Activated CD8-positive, alpha-beta T cell treated with anti-CD3 and anti-CD28 coated beads, Interleukin-2, amount 10 ng/mL, durations not matched to agents 7 days and 5 days (primary cell): ENCODE data around the gene PPP2R5B. TPM values are rescaled to one million over a fixed set of nuclear protein-coding genes. Genes with fewer than 3 reads are reported as not detected.

ENCODE experiments used
- ATAC-seq: fragments of 150-1000 bp; cut with Tn5 transposase; one replicate; pipeline ENCODE4 v1.10.0; 2021; ENCODE audit warnings: moderate library complexity
- CTCF ChIA-PET: fragments of 350-600 bp; sonication (Branson Sonifier 250); formaldehyde crosslinking; loops from one replicate; lab custom pipeline; 2021; ENCODE audit warnings: antibody characterized with exemption; lab: Charles Lee
- POLR2A ChIA-PET: fragments of 350-600 bp; sonication (Branson Sonifier 250); formaldehyde crosslinking; loops from one replicate; lab custom pipeline; 2021; ENCODE audit warnings: antibody characterized with exemption; lab: Charles Lee
- DNase-seq: peaks from one replicate; pipeline ENCODE4 v3.0.0-alpha.2; 2020
- H3K27ac Mint-ChIP-seq: one replicate; pipeline ENCODE4 v1.8.0; 2021; ENCODE audit warnings: mild to moderate bottlenecking, mixed read lengths
- H3K27me3 Mint-ChIP-seq: one replicate; pipeline ENCODE4 v1.8.0; 2021; ENCODE audit warnings: low read depth, mixed read lengths
- H3K36me3 Mint-ChIP-seq: one replicate; pipeline ENCODE4 v1.8.0; 2021; ENCODE audit warnings: low read depth, mixed read lengths
- H3K4me1 Mint-ChIP-seq: one replicate; pipeline ENCODE4 v1.8.0; 2021; ENCODE audit warnings: low read depth, mixed read lengths
- H3K4me3 Mint-ChIP-seq: one replicate; pipeline ENCODE4 v1.8.0; 2021; ENCODE audit warnings: mild to moderate bottlenecking, mixed read lengths
- H3K9me3 Mint-ChIP-seq: one replicate; pipeline ENCODE4 v1.8.0; 2022; ENCODE audit warnings: mixed read lengths; ENCODE audit not compliant: insufficient read depth
- total RNA-seq, 2 experiments: library from RNA; stranded (reverse); gene quantifications; one replicate each; pipeline ENCODE4 v1.2.3, GENCODE V29; 2021

PPP2R5B gene
- total RNA-seq, 2 experiments from 2014 or later: 13.7 to 14.0 TPM

DNA sequence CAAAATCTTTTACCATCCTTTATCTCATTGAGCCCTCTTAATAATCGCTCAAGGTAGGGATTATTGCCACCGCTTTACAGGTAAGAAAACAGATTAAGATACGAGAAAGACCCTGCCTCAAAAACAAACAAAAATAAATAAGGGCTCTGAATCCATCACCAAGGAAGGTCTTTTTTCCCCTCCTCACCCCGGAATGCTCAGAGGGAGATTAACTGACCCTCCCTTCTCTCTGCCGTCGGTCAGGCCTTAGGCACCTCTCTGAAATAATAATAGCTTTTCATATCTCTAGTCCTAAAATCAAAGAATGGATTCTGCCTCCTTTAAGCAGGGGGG is 6.9 kb upstream of the PPP2R5B start:
- ChIA-PET CTCF (interaction anchor here (0.7 to 2.2 kb wide), 9 partner anchors 9 to 193 kb away, joined by 3 to 9 read pairs (median 4); partner anchors contain the start of genes BATF2 and CDC42BPG), POLR2A (interaction anchor here (0.6 to 1.0 kb wide), 2 partner anchors 9 to 204 kb away, joined by 3 read pairs; partner anchors contain the start of genes FAU and MRPL49)
- H3K9me3 Mint-ChIP-seq: no peaks in the 10 kb centered on the region
- peaks cover 4% of the 10 kb centered on the region for H3K36me3 Mint-ChIP-seq
- peaks cover 28% of the 10 kb centered on the region for H3K4me1 Mint-ChIP-seq
- peak overlapping the region; percentile 97 for H3K27ac Mint-ChIP-seq
- no peak for DNase-seq
- no peaks in the 10 kb centered on the region for H3K27me3 Mint-ChIP-seq
- peak overlapping the region; percentile 89 for H3K4me3 Mint-ChIP-seq
- ATAC-seq: no peak

DNA sequence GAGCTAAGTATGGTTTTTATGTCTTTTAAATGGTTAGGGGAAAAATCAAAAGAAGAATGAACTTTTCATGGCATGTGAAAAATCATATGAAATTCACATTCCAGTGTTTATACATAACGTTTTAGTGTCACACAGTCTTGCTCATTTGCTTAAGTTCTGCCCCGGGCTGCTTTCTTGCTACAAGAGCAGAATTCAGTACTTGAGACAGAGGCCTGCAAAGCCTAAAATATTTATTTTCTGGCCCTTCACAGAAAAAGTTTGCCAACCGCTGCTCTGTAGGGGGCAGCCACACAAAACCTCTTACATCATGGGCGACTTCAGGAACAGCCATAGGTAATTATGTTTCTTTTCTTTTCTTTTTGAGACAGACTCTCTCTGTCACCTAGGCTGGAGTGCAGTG is 6.5 kb upstream of the PPP2R5B start:
- H3K27me3 Mint-ChIP-seq: no peaks in the 10 kb centered on the region
- peaks cover 4% of the 10 kb centered on the region for H3K36me3 Mint-ChIP-seq
- POLR2A ChIA-PET: interaction anchor here (0.6 to 1.0 kb wide), 2 partner anchors 9 to 204 kb away, joined by 3 read pairs; partner anchors contain the start of genes FAU and MRPL49
- H3K9me3 Mint-ChIP-seq: no peaks in the 10 kb centered on the region
- DNase-seq: peak; percentile 40
- H3K4me3 Mint-ChIP-seq: peak overlapping the region; percentile 89
- H3K27ac Mint-ChIP-seq: peak overlapping the region; percentile 97
- ATAC-seq: no peak
- CTCF ChIA-PET: interaction anchor here (0.7 to 2.2 kb wide), 9 partner anchors 9 to 192 kb away, joined by 3 to 9 read pairs (median 4); partner anchors contain the start of genes BATF2 and CDC42BPG
- peaks cover 28% of the 10 kb centered on the region for H3K4me1 Mint-ChIP-seq

DNA sequence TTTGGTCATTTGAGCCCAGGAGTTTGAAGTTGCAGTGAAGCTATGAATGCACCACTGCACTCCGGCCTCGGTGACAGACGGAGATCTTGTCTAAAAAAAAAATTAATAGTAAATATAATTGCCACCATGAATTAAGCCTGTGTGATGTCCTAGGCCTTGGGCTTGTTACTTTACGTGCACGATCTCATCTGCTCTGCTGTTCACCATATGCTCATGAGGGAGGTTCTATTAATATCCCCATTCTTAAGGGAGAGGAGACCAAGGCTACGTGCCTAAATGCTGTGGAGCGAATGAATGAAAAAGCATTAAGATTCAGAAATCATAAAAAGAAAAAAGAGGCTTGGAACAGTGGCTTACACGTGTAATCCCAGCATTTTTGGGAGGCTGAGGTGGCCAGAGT is 4.9 kb upstream of the PPP2R5B start:
- Mint-ChIP-seq H3K4me1 (peaks cover 35% of the 10 kb centered on the region), H3K9me3 (no peaks in the 10 kb centered on the region), H3K27me3 (no peaks in the 10 kb centered on the region), H3K4me3 (no peak overlapping the region), H3K27ac (no peak overlapping the region), H3K36me3 (no peaks in the 10 kb centered on the region)
- ChIA-PET CTCF (interaction anchor here (2.2 kb wide), 1 partner anchor 71 kb away, joined by 9 read pairs; no protein-coding TSS in a partner anchor), POLR2A (no interaction called here)
- ATAC-seq (no peak), DNase-seq (no peak)

DNA sequence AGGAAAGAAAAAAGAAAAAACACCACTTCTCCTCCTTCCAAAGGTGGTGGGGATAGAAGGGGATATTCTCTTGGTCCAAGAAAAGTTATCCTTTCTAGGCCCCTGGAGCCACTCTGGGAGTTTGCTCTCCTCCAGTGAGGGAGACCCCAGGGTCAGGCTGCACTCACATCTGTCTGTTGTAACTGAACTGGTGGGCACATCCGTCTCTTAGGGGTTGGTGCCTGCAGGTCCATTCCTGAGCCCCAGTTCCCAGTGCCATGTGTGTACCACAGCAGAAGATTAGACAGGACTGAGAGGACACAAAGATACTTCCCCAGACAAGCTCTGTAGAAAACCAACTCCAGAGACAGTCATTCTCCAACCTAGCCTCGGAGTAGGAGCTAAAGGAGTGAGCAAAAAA is 4.4 kb upstream of the PPP2R5B start:
- Mint-ChIP-seq H3K9me3 (no peaks in the 10 kb centered on the region), H3K4me3 (no peak overlapping the region), H3K4me1 (peaks cover 37% of the 10 kb centered on the region), H3K27ac (no peak overlapping the region), H3K36me3 (no peaks in the 10 kb centered on the region), H3K27me3 (no peaks in the 10 kb centered on the region)
- DNase-seq: no peak
- ChIA-PET CTCF (no interaction called here), POLR2A (no interaction called here)
- ATAC-seq: no peak

DNA sequence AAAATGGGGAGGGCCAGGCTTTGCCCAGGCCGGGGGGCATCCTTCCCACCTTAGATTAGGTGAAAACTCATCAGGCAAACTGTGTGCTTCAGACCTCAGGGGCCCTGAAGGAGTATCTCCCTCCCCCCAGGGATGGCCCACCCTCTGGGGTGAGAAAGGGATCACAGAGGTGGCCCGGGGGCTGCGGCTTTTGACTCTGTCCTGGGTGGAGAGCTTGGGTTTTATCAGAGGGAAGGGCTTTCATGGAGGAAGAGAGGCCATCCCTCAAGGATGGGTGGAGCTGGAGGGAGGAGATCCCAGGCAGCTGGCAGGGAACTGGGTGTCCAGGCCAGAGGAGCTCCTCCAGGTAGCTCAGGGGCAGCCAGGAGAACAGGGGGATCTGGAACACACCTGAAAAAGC is 3.1 kb upstream of the PPP2R5B start:
- Mint-ChIP-seq H3K9me3 (no peaks in the 10 kb centered on the region), H3K4me1 (peaks cover 31% of the 10 kb centered on the region), H3K27ac (no peak overlapping the region), H3K4me3 (no peak overlapping the region), H3K27me3 (no peaks in the 10 kb centered on the region), H3K36me3 (no peaks in the 10 kb centered on the region)
- ChIA-PET CTCF (interaction anchor here (1.1 to 1.5 kb wide), 2 partner anchors 33 to 74 kb away, joined by 3 to 5 read pairs; no protein-coding TSS in a partner anchor), POLR2A (interaction anchor here (0.8 kb wide), 1 partner anchor 95 kb away, joined by 3 read pairs; no protein-coding TSS in a partner anchor)
- ATAC-seq: no peak
- DNase-seq: no peak

DNA sequence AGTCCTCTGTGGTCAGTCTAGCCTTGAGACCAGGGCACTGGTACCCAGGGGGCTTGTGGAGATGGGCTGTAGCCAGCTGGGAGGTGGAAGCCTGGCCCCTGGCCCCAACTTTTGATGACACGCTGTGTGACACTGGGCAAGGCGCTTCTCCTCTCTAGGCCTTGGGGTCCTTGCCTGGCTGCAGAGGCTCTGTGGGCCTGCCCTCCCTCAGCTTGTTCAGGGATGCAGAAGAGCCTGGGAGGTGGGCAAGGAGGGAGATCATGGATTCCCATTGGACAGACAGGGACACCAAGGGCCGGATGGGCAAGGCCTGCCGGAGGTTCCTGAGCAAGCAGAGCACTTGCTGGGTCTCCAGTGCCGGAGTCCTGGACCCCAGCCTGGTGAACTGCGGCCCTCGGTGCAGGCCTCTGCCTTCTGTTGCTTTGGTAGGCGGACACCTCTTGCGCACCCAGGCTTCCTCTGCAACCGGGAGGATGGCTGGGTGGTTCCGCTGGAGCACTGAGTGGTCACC is 1.3 kb upstream of the PPP2R5B start:
- Mint-ChIP-seq H3K4me3 (no peak overlapping the region), H3K4me1 (peaks cover 19% of the 10 kb centered on the region), H3K36me3 (peaks cover 2% of the 10 kb centered on the region), H3K9me3 (no peaks in the 10 kb centered on the region), H3K27me3 (no peaks in the 10 kb centered on the region), H3K27ac (no peak overlapping the region)
- ChIA-PET POLR2A (interaction anchor here (1.3 kb wide), 1 partner anchor 339 kb away, joined by 4 read pairs; the partner anchor contains the start of gene POLA2), CTCF (interaction anchor here (1.5 to 2.2 kb wide), 2 partner anchors 73 to 90 kb away, joined by 5 to 14 read pairs; partner anchors contain the start of genes ARL2 and BATF2)
- no peak for DNase-seq
- no peak for ATAC-seq

DNA sequence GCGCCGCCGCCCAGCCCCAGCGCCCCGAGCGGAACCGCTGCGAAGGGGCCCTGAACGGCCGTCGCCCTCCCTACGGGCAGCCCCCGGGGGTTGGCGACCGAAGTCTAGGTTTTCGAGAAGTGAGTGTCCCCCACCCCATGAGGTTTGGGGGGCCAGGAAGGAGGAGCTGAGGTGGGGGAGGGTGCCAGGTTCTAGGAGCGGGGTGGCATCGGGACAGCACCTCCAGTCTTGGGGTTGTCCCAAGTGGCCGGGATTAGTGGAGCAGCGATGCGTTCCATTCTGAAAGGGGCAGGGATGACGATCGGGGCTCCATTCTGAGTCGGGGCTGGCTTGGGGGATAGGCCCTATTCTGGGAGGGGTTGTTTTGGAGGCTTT is 408 bp downstream of the PPP2R5B start:
- H3K27me3 Mint-ChIP-seq: no peaks in the 10 kb centered on the region
- DNase-seq: peak; percentile 29
- H3K9me3 Mint-ChIP-seq: no peaks in the 10 kb centered on the region
- H3K4me3 Mint-ChIP-seq: peak overlapping the region; percentile 93
- ATAC-seq: no peak
- H3K36me3 Mint-ChIP-seq: peaks cover 4% of the 10 kb centered on the region
- H3K4me1 Mint-ChIP-seq: peaks cover 17% of the 10 kb centered on the region
- peak overlapping the region; percentile 76 for H3K27ac Mint-ChIP-seq
- ChIA-PET POLR2A (interaction anchor here (0.8 to 1.1 kb wide), 3 partner anchors 9 to 65 kb away, joined by 3 to 4 read pairs (median 4); no protein-coding TSS in a partner anchor), CTCF (interaction anchor here (1.4 to 2.2 kb wide), 2 partner anchors 8 to 89 kb away, joined by 3 to 14 read pairs; partner anchors contain the start of gene ARL2)

DNA sequence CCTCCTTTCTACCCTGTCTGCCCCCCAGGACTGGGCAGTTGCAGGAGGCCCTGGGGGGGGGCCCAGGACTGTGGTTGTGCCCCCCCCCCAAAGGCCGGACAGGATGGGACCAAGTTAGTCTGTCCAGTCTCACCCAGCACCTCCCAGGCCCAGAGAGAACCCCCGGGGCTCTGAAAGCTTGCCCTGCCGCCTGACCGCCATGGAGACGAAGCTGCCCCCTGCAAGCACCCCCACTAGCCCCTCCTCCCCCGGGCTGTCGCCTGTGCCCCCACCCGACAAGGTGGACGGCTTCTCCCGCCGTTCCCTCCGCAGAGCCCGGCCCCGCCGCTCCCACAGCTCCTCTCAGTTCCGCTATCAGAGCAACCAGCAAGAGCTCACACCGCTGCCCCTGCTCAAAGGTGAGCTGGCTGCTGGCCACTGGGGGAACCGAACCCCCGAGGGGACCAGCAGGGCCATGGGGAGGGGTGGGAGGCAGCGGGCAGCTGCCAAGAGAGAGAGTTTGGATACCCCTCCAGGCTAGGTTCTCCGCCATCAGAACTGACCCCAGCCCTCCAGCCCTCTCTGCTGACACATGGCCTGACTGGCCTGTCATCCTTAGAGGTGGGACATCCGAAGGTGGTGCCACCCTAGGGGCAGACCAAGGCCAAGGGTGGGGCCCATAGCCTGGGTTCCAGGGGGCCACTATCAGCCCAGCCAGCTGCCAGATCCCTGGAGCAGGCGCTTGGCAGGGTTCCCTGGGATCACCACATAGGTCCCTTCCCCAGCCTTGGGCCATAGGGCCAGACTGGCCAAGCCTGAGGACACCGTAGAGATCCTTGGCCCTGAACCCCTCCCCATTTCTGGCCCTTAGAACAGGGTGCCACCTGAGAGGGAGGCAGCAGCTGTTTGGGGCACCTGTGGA is 1.3 kb downstream of the PPP2R5B start:
- Mint-ChIP-seq H3K27ac (peak overlapping the region; percentile 76), H3K4me3 (peak overlapping the region; percentile 93), H3K36me3 (peaks cover 9% of the 10 kb centered on the region), H3K27me3 (no peaks in the 10 kb centered on the region), H3K9me3 (no peaks in the 10 kb centered on the region), H3K4me1 (peaks cover 17% of the 10 kb centered on the region)
- CTCF ChIA-PET: interaction anchor here (1.4 to 2.2 kb wide), 3 partner anchors 8 to 88 kb away, joined by 3 to 14 read pairs (median 5); partner anchors contain the start of gene ARL2
- ATAC-seq (no peak), DNase-seq (no peak)
- POLR2A ChIA-PET: no interaction called here

DNA sequence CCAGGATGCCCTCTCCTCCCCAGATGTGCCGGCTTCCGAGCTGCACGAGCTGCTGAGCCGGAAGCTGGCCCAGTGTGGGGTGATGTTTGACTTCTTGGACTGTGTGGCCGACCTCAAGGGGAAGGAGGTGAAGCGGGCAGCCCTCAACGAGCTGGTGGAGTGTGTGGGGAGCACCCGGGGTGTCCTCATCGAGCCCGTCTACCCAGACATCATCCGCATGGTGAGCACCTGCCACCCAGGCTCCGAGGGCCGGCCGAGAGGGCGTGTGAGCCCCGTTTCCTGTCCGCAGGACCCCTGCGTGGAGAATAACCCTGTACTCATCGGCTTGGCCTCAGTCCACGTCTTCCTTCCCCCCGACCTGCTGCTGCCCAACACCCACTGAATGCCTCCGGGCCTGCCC is 2.2 kb downstream of the PPP2R5B start:
- no peaks in the 10 kb centered on the region for H3K9me3 Mint-ChIP-seq
- peaks cover 13% of the 10 kb centered on the region for H3K36me3 Mint-ChIP-seq
- H3K4me1 Mint-ChIP-seq: peaks cover 17% of the 10 kb centered on the region
- H3K4me3 Mint-ChIP-seq: no peak overlapping the region
- ChIA-PET POLR2A (interaction anchor here (0.6 kb wide), 1 partner anchor 9 kb away, joined by 3 read pairs; no protein-coding TSS in a partner anchor), CTCF (interaction anchor here (1.5 to 1.6 kb wide), 2 partner anchors 9 to 16 kb away, joined by 3 to 5 read pairs; no protein-coding TSS in a partner anchor)
- H3K27ac Mint-ChIP-seq: no peak overlapping the region
- no peaks in the 10 kb centered on the region for H3K27me3 Mint-ChIP-seq
- DNase-seq (no peak), ATAC-seq (no peak)

DNA sequence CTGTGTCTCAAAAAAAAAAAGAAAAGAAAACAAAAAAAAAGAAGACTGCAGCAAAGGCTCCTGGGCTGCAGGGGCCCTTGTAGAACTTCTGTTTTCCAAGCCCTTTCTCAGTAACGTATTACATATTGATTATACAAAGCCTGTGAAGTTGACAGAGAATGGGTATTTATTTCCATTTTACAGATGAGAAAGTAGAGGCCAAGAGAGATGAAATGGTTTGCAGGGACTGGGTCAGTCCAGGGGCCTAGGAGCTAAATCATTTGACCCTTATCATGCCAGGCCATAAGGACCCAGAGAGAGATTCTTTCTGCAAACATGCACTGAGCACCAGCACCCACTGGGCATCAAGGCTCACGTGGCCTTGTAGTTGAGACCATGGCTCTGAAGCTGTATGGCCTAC is 4.5 kb downstream of the PPP2R5B start:
- peaks cover 17% of the 10 kb centered on the region for H3K36me3 Mint-ChIP-seq
- DNase-seq (no peak), ATAC-seq (no peak)
- H3K4me1 Mint-ChIP-seq: peaks cover 12% of the 10 kb centered on the region
- no peak overlapping the region for H3K4me3 Mint-ChIP-seq
- ChIA-PET POLR2A (interaction anchor here (0.6 kb wide), 1 partner anchor 34 kb away, joined by 6 read pairs; no protein-coding TSS in a partner anchor), CTCF (no interaction called here)
- no peaks in the 10 kb centered on the region for H3K27me3 Mint-ChIP-seq
- no peaks in the 10 kb centered on the region for H3K9me3 Mint-ChIP-seq
- H3K27ac Mint-ChIP-seq: no peak overlapping the region

DNA sequence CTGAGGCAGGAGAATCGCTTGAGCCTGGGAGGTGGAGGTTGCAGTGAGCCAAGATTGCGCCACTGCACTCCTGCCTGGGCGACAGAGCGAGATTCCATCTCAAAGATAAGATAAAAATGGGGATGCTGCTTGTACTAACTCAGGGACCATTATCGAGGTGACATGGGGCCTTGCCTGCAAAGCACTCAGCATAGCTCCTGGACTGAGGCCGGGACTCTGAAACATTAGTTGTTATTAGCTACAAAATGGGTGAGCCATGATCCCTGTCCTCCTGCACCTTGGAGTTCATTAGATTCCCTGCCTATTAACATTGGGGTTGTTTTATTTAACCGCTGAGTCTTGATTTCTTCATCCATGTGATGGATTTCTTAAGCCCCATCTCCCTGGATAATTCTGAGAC is 5.1 kb downstream of the PPP2R5B start:
- ChIA-PET CTCF (no interaction called here), POLR2A (interaction anchor here (0.6 kb wide), 1 partner anchor 34 kb away, joined by 6 read pairs; no protein-coding TSS in a partner anchor)
- H3K4me3 Mint-ChIP-seq: no peak overlapping the region
- H3K27ac Mint-ChIP-seq: no peak overlapping the region
- peaks cover 7% of the 10 kb centered on the region for H3K4me1 Mint-ChIP-seq
- ATAC-seq (no peak), DNase-seq (no peak)
- H3K9me3 Mint-ChIP-seq: no peaks in the 10 kb centered on the region
- peaks cover 17% of the 10 kb centered on the region for H3K36me3 Mint-ChIP-seq
- H3K27me3 Mint-ChIP-seq: no peaks in the 10 kb centered on the region
